Right atrium auricular region (tissue), 2 donors: ENCODE results near the gene SLC25A13. TPM values are rescaled to one million over a fixed set of nuclear protein-coding genes. Genes with fewer than 3 reads are reported as not detected.

Source experiments
- DNase-seq: peaks from one replicate; pipeline ENCODE4 v3.0.0-alpha.2; 2019; ENCODE audit warnings: low spot score
- H3K27ac ChIP-seq, 2 donors: fragments of 200-600 bp; sonication (generic); 1 replicate in 1 of 2; 2 replicates in 1 of 2; pipeline ENCODE4 v1.5.1; 2016 to 2019
- H3K27me3 ChIP-seq, 2 donors: fragments of 200-600 bp; sonication (generic); one replicate each; pipeline versions ENCODE4 v1.5.1 to v1.6.0; 2017 to 2019
- H3K36me3 ChIP-seq: fragments of 200-600 bp; sonication (generic); one replicate; pipeline ENCODE4 v1.5.1; 2016
- H3K4me1 ChIP-seq, 2 donors: fragments of 200-600 bp; sonication (generic); one replicate each; pipeline versions ENCODE4 v1.5.1 to v1.6.0; 2017 to 2019
- H3K4me3 ChIP-seq, 2 donors: fragments of 200-600 bp; sonication (generic); 1 replicate in 1 of 2; 2 replicates in 1 of 2; pipeline ENCODE4 v1.5.1; 2017 to 2019; ENCODE audit warnings: mild to moderate bottlenecking in 1 of 2, moderate library complexity in 1 of 2
- H3K9me3 ChIP-seq, 2 donors: fragments of 200-600 bp; sonication (generic); one replicate each; pipeline ENCODE4 v1.5.1; 2019
- CTCF ChIP-seq, 2 donors: fragments of 200-600 bp; sonication (generic); IDR thresholded peaks; one replicate each; pipeline ENCODE4 v1.5.1; 2019; ENCODE audit warnings: antibody characterized with exemption in 2 of 2
- total RNA-seq, 2 donors: library from RNA; depleted of rRNA; stranded (reverse); fragments of >200 nt; gene quantifications; one replicate each; pipeline ENCODE4 v1.1.0, GENCODE V29; 2016

The SLC25A13 gene
- total RNA-seq, 2 donors from 2014 or later: 8.1 to 11.0 TPM

DNA sequence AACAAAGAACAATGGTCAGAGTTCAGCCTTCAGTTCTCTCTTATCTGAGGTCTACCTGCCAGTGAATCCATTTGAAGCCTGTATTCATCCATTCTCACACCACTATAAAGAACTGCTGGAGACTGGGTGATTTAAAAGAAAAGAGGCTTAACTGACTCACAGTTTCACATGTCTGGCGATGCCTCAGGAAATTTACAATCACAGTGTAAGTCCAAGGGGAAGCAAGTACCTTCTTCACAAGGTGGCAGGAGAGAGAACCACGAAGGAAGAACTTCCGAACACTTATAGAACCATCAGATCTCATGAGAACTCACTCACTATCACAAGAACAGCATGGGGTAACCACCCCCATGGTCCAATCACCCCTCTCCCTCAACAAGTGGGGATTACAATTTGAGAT, 33.0 kb upstream of the SLC25A13 start:
- H3K4me3 ChIP-seq: no peak overlapping the region
- TF ChIP-seq CTCF (IDR thresholded peaks at IDR 0.05): no peak
- no peaks in the 10 kb centered on the region for H3K4me1 ChIP-seq
- no peaks in the 10 kb centered on the region for H3K27me3 ChIP-seq
- no peaks in the 10 kb centered on the region for H3K36me3 ChIP-seq
- DNase-seq: no peak
- H3K27ac ChIP-seq: no peak overlapping the region
- H3K9me3 ChIP-seq: no peaks in the 10 kb centered on the region

DNA sequence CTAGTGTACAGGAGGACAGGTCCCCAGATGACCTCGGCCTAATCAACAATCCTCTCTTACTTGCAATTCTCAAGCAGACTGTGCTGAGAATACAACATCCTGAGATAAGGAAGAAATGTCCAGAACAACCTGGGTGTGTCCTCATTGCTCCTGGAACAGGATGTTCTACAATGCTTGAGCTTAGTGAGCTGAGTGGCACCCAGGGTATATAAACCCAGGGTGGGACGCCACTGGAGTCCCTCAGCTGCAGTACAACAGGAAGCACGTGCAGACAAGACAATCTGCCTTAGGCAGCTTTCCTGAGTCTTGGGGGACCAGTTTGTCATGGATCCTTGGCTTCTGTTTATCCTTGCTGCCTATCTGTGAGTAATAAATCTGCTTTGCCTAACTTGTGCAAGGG, 27.7 kb upstream of the SLC25A13 start:
- H3K4me3 ChIP-seq: no peak overlapping the region

GRCh38 chr7:96347471-96347870, 25.6 kb upstream of the SLC25A13 start:
- H3K9me3 ChIP-seq: no peaks in the 10 kb centered on the region
- H3K4me3 ChIP-seq: no peak overlapping the region
- H3K36me3 ChIP-seq: no peaks in the 10 kb centered on the region
- H3K27me3 ChIP-seq: no peaks in the 10 kb centered on the region
- no peak for DNase-seq
- no peak for TF ChIP-seq CTCF (IDR thresholded peaks at IDR 0.05)
- no peak overlapping the region for H3K27ac ChIP-seq
- H3K4me1 ChIP-seq: no peaks in the 10 kb centered on the region

More for the DNA sequence above, 27.7 kb upstream of the SLC25A13 start:
- H3K4me1 ChIP-seq: no peaks in the 10 kb centered on the region
- no peaks in the 10 kb centered on the region for H3K27me3 ChIP-seq
- DNase-seq: peak; percentile 65
- no peak for TF ChIP-seq CTCF (IDR thresholded peaks at IDR 0.05)
- H3K27ac ChIP-seq: no peak overlapping the region
- H3K36me3 ChIP-seq: no peaks in the 10 kb centered on the region
- H3K9me3 ChIP-seq: no peaks in the 10 kb centered on the region

DNA sequence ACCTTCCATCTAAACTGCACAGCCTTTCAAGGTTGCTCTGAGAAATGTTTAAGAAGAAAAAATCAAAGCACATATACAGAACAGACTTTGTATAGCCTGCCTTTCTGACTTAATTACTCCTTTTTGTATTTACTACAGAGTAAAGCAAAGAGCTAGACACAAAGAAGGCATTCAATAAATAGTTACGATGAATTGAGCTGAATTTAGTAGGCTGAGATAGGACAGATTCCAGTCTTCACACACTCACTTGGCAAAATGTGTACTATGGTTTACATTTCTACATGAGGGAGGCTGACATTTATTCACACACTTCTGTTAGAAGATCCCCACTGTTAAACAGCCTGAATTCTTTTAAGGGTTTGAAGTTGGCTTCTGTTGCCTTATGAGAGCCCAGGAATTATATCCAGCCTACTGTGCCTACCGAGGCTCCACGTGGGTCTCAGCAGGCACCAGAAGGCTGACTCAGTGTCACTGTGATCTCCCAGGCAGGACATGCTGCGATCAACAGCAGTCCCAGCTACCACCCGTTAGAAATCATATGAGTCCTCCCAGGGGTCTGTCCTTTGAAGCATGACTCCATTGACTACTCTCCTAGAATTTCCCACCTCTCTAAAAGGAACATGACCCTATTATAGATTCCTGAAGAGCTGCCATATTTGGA, 24.5 kb upstream of the SLC25A13 start:
- no peak for TF ChIP-seq CTCF (IDR thresholded peaks at IDR 0.05)
- no peaks in the 10 kb centered on the region for H3K4me1 ChIP-seq

GRCh38 chr7:96344236-96344635, 22.3 kb upstream of the SLC25A13 start:
- Histone ChIP-seq H3K27ac (no peak overlapping the region), H3K36me3 (no peaks in the 10 kb centered on the region), H3K4me3 (no peak overlapping the region), H3K4me1 (no peaks in the 10 kb centered on the region), H3K9me3 (no peaks in the 10 kb centered on the region), H3K27me3 (no peaks in the 10 kb centered on the region)
- no peak for DNase-seq
- TF ChIP-seq CTCF (IDR thresholded peaks at IDR 0.05): no peak

More for the DNA sequence above, 24.5 kb upstream of the SLC25A13 start:
- Histone ChIP-seq H3K9me3 (no peaks in the 10 kb centered on the region), H3K27me3 (no peaks in the 10 kb centered on the region), H3K36me3 (no peaks in the 10 kb centered on the region), H3K27ac (no peak overlapping the region), H3K4me3 (no peak overlapping the region)
- no peak for DNase-seq

GRCh38 chr7:96342049-96342448, 20.2 kb upstream of the SLC25A13 start:
- no peak for DNase-seq
- Histone ChIP-seq H3K4me3 (no peak overlapping the region), H3K4me1 (no peaks in the 10 kb centered on the region), H3K27me3 (no peaks in the 10 kb centered on the region), H3K27ac (no peak overlapping the region), H3K9me3 (no peaks in the 10 kb centered on the region), H3K36me3 (no peaks in the 10 kb centered on the region)
- no peak for TF ChIP-seq CTCF (IDR thresholded peaks at IDR 0.05)
